Gastroesophageal sphincter (tissue), 3 donors: ENCODE measurements around the gene BRI3BP.

ENCODE experiments used
- EP300 ChIP-seq: sonication (generic); formaldehyde crosslinking; IDR thresholded peaks from one replicate; pipeline ENCODE4 v1.6.1; 2017; ENCODE audit warnings: antibody characterized with exemption, mild to moderate bottlenecking
- POLR2A ChIP-seq, 2 donors: fragments of 450-650 bp; IDR thresholded peaks; one replicate each; pipeline ENCODE4 v1.6.1; 2017; ENCODE audit warnings: antibody characterized with exemption in 2 of 2, mild to moderate bottlenecking in 2 of 2, moderate library complexity in 1 of 2
- POLR2AphosphoS5 ChIP-seq: sonication (generic); formaldehyde crosslinking; IDR thresholded peaks from one replicate; pipeline ENCODE4 v1.6.1; 2017; ENCODE audit warnings: antibody characterized with exemption
- TF ChIP-seq, protein P1 (sequence below), 4 experiments: fragments of 200-600 bp in 2 of 4; fragments of 450-650 bp in 2 of 4; sonication (generic) in 1 of 4; IDR thresholded peaks; one replicate each; pipeline ENCODE4 v1.5.1; 2017 to 2019; ENCODE audit warnings: antibody characterized with exemption in 4 of 4, mild to moderate bottlenecking in 2 of 4, moderate library complexity in 2 of 4

DNA sequence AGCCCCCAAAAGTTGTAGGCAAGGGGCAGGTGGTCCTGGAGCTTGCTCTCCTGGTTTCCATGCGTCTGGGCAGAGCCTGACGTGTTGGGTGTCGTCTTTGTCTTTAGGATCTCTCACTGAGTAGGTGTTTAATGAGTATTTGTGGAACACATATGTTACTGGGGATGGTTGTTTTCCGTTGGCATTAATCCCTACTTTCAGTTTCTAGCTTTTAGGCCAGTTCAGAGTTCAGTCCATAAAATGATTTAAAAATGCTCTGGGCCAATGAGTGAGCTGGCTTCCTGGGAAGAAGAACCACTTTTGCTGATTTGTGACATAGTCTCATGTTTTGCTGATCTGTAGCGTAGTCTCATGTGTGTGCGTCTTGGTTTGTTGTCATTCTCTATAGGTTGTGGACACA is 82.7 kb downstream of the BRI3BP start:
- TF ChIP-seq POLR2AphosphoS5: no peak
- TF ChIP-seq, protein P1, sequence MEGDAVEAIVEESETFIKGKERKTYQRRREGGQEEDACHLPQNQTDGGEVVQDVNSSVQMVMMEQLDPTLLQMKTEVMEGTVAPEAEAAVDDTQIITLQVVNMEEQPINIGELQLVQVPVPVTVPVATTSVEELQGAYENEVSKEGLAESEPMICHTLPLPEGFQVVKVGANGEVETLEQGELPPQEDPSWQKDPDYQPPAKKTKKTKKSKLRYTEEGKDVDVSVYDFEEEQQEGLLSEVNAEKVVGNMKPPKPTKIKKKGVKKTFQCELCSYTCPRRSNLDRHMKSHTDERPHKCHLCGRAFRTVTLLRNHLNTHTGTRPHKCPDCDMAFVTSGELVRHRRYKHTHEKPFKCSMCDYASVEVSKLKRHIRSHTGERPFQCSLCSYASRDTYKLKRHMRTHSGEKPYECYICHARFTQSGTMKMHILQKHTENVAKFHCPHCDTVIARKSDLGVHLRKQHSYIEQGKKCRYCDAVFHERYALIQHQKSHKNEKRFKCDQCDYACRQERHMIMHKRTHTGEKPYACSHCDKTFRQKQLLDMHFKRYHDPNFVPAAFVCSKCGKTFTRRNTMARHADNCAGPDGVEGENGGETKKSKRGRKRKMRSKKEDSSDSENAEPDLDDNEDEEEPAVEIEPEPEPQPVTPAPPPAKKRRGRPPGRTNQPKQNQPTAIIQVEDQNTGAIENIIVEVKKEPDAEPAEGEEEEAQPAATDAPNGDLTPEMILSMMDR (IDR thresholded peaks at IDR 0.05): no peak
- TF ChIP-seq POLR2A (IDR thresholded peaks at IDR 0.05): no peak
- TF ChIP-seq EP300: no peak
